ENCODE results near the gene BATF. TPM values are rescaled to one million over a fixed set of nuclear protein-coding genes. Genes with fewer than 3 reads are reported as not detected.

Gene BATF
- total RNA-seq, 5 donors from 2014 or later (not counting 1 experiment from before 2014, with no cell fraction given): 12.0 to 22.4 (median 19.2) TPM

DNA sequence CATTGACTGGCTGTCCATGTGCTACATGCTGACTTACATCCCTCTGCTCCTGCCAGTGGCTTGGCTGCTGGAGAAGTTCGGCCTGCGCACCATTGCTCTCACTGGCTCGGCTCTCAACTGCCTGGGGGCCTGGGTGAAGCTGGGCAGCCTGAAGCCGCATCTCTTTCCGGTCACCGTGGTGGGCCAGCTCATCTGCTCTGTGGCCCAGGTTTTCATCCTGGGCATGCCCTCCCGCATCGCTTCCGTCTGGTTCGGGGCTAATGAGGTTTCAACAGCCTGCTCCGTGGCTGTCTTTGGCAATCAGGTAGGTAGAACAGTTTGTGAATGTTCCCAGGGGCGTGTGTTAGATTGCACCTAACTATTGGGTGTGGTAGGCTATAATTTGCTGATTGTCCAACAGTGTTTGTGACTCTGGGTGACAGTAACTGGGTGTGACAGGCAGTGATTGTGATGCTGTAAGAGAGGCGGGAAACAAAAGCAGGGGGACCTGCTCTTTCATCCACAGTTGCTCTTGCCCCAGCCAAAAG is 57.1 kb downstream of the BATF start:
- no peaks in the 10 kb centered on the region for H3K9me3 Mint-ChIP-seq
- no peak overlapping the region for H3K27ac ChIP-seq (ENCODE audit: low read length)
- H3K4me1 Mint-ChIP-seq: peaks cover 4 to 11% (median 7%) of the 10 kb centered on the region in 3 donors
- peaks cover 0 to 2% of the 10 kb centered on the region in 2 experiments for H3K27me3 ChIP-seq (replicated peaks in 1 of 2; ENCODE audit: control insufficient read depth in 2 of 2, extremely low read depth in 1 of 2, insufficient read depth in 2 of 2, low read length in 1 of 2)
- peaks cover 7 to 26% of the 10 kb centered on the region in 2 experiments for H3K4me1 ChIP-seq (ENCODE audit: control insufficient read depth in 1 of 2, extremely low read depth in 1 of 2, insufficient read depth in 2 of 2, low read length in 2 of 2)
- 98% methylated on average over 9 of the region's 13 CpGs for WGBS (ENCODE audit: insufficient coverage)
- no peaks in the 10 kb centered on the region for H3K36me3 Mint-ChIP-seq
- no peak overlapping the region for H3K4me3 Mint-ChIP-seq
- H3K4me3 ChIP-seq (ENCODE audit: control insufficient read depth in 1 of 2, extremely low read depth in 1 of 2, low read length in 1 of 2): peak overlapping the region in 1 of 2 donors; percentile 74
- POLR2A ChIA-PET: no interaction called here
- H3K27ac Mint-ChIP-seq: no peak overlapping the region
- no peaks in the 10 kb centered on the region for H3K9me3 ChIP-seq
- CTCF ChIA-PET: interaction anchor here (0.5 to 4.9 kb wide), 4 partner anchors 75 to 833 kb away, joined by 3 to 89 read pairs (median 4); no protein-coding TSS in a partner anchor
- no peak for DNase-seq
- ATAC-seq (replicated peaks in 1 of 4): no peak
- no peaks in the 10 kb centered on the region for H3K36me3 ChIP-seq (ENCODE audit: control insufficient read depth in 2 of 2, extremely low read depth in 1 of 2, insufficient read depth in 1 of 2, low read length in 1 of 2)
- no peaks in the 10 kb centered on the region for H3K27me3 Mint-ChIP-seq

DNA sequence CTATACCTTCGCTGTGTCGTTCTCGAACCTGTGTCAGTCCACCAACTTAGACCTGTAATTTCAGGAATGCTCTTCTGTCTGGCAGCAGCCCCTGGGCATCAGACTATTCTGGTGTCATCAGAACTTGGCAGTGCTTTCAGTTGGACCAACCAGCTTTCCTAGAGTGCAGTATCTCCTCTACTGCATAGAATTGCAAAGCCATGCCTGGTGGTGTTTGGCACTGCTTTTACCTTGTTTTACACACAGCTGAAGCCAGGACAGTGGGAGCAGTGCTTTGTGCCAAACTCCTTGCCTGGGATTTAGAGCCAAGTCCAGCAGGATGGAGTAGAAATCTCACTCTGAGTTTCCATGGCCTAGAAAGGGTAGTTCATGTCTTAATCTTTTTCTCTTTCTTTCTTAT is 57.6 kb downstream of the BATF start:
- peaks cover 7 to 26% of the 10 kb centered on the region in 2 experiments for H3K4me1 ChIP-seq (ENCODE audit: control insufficient read depth in 1 of 2, extremely low read depth in 1 of 2, insufficient read depth in 2 of 2, low read length in 2 of 2)
- H3K9me3 ChIP-seq: no peaks in the 10 kb centered on the region
- Mint-ChIP-seq H3K36me3 (no peaks in the 10 kb centered on the region), H3K9me3 (no peaks in the 10 kb centered on the region), H3K27me3 (no peaks in the 10 kb centered on the region), H3K27ac (no peak overlapping the region), H3K4me1 (peaks cover 4 to 11% (median 7%) of the 10 kb centered on the region in 3 donors), H3K4me3 (no peak overlapping the region)
- ATAC-seq (replicated peaks in 1 of 4) (no peak), DNase-seq (no peak)
- ChIA-PET POLR2A (no interaction called here), CTCF (interaction anchor here (0.5 to 1.0 kb wide), 5 partner anchors 74 to 859 kb away, joined by 3 to 4 read pairs (median 3); no protein-coding TSS in a partner anchor)
- peaks cover 0 to 2% of the 10 kb centered on the region in 2 experiments for H3K27me3 ChIP-seq (replicated peaks in 1 of 2; ENCODE audit: control insufficient read depth in 2 of 2, extremely low read depth in 1 of 2, insufficient read depth in 2 of 2, low read length in 1 of 2)
- H3K36me3 ChIP-seq (ENCODE audit: control insufficient read depth in 2 of 2, extremely low read depth in 1 of 2, insufficient read depth in 1 of 2, low read length in 1 of 2): no peaks in the 10 kb centered on the region
- no peak overlapping the region for H3K4me3 ChIP-seq (ENCODE audit: control insufficient read depth in 1 of 2, extremely low read depth in 1 of 2, low read length in 1 of 2)
- 100% methylated on average over 3 of the region's 3 CpGs for WGBS (ENCODE audit: insufficient coverage)
- no peak overlapping the region for H3K27ac ChIP-seq (ENCODE audit: low read length)

DNA sequence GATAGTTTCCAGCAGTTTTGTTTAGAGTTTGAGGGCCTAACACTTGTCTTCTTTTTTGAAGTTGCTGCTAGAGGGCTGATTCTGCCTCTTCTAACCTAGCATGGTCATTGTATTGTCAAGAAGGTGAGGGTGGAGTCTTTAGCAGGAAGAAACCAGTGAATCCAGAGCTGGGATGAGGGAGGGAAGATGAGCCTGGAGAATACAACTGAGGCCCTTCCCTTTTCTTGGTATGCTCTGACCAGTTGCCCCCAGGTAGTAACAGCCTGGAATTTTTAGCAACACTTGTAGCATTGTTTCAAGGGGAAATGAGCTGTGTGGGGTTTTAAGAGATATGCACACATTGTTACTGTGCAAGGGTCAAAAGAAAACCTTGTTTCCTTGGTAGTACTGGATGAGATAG is 65.1 kb downstream of the BATF start:
- Mint-ChIP-seq H3K9me3 (no peaks in the 10 kb centered on the region), H3K4me3 (no peak overlapping the region), H3K36me3 (no peaks in the 10 kb centered on the region), H3K27me3 (no peaks in the 10 kb centered on the region), H3K4me1 (no peaks in the 10 kb centered on the region), H3K27ac (no peak overlapping the region)
- H3K4me1 ChIP-seq (ENCODE audit: control insufficient read depth in 1 of 2, extremely low read depth in 1 of 2, insufficient read depth in 2 of 2, low read length in 2 of 2): no peaks in the 10 kb centered on the region
- peaks cover 0 to 2% of the 10 kb centered on the region in 2 experiments for H3K27me3 ChIP-seq (replicated peaks in 1 of 2; ENCODE audit: control insufficient read depth in 2 of 2, extremely low read depth in 1 of 2, insufficient read depth in 2 of 2, low read length in 1 of 2)
- no peak overlapping the region for H3K4me3 ChIP-seq (ENCODE audit: control insufficient read depth in 1 of 2, extremely low read depth in 1 of 2, low read length in 1 of 2)
- CTCF ChIA-PET: no interaction called here
- DNase-seq: no peak
- POLR2A ChIA-PET: no interaction called here
- no peaks in the 10 kb centered on the region for H3K9me3 ChIP-seq
- no peaks in the 10 kb centered on the region for H3K36me3 ChIP-seq (ENCODE audit: control insufficient read depth in 2 of 2, extremely low read depth in 1 of 2, insufficient read depth in 1 of 2, low read length in 1 of 2)
- ATAC-seq (replicated peaks in 1 of 4): no peak
- no peak overlapping the region for H3K27ac ChIP-seq (ENCODE audit: low read length)

DNA sequence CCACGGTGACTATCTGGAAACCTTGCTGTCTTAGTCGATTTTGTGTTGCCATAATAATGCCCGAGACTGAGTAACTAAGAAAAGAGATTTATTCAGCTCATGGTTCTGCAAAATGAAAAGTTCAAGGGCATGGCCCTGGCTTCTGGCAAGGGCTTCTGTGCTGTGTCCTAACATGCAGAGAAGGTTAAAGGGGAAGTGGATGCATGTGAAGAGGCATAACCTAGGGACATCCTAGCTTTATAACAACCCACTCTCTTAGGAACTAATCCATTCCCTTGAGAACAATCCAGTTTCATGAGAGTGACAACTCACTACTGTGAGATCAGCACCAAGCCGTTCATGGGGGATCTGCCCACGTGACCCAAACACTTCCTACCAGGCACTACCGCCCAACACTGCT is 67.7 kb downstream of the BATF start:
- Mint-ChIP-seq H3K27me3 (no peaks in the 10 kb centered on the region), H3K36me3 (no peaks in the 10 kb centered on the region), H3K9me3 (no peaks in the 10 kb centered on the region), H3K4me1 (no peaks in the 10 kb centered on the region), H3K4me3 (no peak overlapping the region), H3K27ac (no peak overlapping the region)
- no peak overlapping the region for H3K27ac ChIP-seq (ENCODE audit: low read length)
- ATAC-seq (replicated peaks in 1 of 4): no peak
- WGBS (ENCODE audit: insufficient coverage): 93% methylated on average over 6 of the region's 6 CpGs
- no peaks in the 10 kb centered on the region for H3K4me1 ChIP-seq (ENCODE audit: control insufficient read depth in 1 of 2, extremely low read depth in 1 of 2, insufficient read depth in 2 of 2, low read length in 2 of 2)
- POLR2A ChIA-PET: interaction anchor here in 1 of 2 donors (0.6 kb wide), 1 partner anchor 22 kb away, joined by 3 read pairs; no protein-coding TSS in a partner anchor
- no peaks in the 10 kb centered on the region for H3K36me3 ChIP-seq (ENCODE audit: control insufficient read depth in 2 of 2, extremely low read depth in 1 of 2, insufficient read depth in 1 of 2, low read length in 1 of 2)
- DNase-seq: no peak
- no peak overlapping the region for H3K4me3 ChIP-seq (ENCODE audit: control insufficient read depth in 1 of 2, extremely low read depth in 1 of 2, low read length in 1 of 2)
- peaks cover 0 to 2% of the 10 kb centered on the region in 2 experiments for H3K27me3 ChIP-seq (replicated peaks in 1 of 2; ENCODE audit: control insufficient read depth in 2 of 2, extremely low read depth in 1 of 2, insufficient read depth in 2 of 2, low read length in 1 of 2)
- CTCF ChIA-PET: interaction anchor here in 1 of 2 donors (1.3 kb wide), 1 partner anchor 12 kb away, joined by 4 read pairs; no protein-coding TSS in a partner anchor
- H3K9me3 ChIP-seq: no peaks in the 10 kb centered on the region

DNA sequence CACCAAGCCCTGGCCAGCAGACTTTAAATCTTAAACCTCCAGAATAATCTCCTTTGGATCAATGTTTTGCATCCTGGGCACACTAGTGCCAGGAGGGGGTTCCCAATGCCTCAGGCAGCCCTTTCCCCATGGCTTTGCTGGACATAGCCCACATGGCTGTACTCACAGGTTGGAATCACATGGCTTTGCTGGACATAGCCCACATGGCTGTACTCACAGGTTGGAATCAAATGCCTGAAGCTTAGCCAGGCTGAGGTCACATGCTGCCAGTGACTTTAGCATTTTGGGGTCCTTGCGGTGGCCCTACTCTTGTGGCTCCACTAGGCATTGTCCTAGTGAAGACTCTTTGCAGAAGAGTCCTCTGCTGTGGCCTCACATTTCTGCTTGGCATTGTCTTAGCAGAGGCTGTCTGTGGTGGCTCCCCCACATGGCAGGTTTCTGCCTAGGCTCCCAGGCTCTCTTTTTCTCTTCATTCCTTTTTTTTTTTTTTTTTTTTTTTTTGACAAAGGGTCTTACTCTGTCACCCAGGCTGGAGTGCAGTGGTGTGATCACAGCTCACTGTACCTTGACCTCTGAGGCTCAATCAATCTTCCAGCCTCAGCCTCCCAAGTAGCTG is 69.2 kb downstream of the BATF start:
- no peak overlapping the region for H3K27ac ChIP-seq (ENCODE audit: low read length)
- H3K4me3 ChIP-seq (ENCODE audit: control insufficient read depth in 1 of 2, extremely low read depth in 1 of 2, low read length in 1 of 2): no peak overlapping the region
- no peaks in the 10 kb centered on the region for H3K36me3 Mint-ChIP-seq
- no peak overlapping the region for H3K4me3 Mint-ChIP-seq
- no peaks in the 10 kb centered on the region for H3K9me3 ChIP-seq
- peaks cover 0 to 2% of the 10 kb centered on the region in 2 experiments for H3K27me3 ChIP-seq (replicated peaks in 1 of 2; ENCODE audit: control insufficient read depth in 2 of 2, extremely low read depth in 1 of 2, insufficient read depth in 2 of 2, low read length in 1 of 2)
- no peaks in the 10 kb centered on the region for H3K9me3 Mint-ChIP-seq
- H3K36me3 ChIP-seq (ENCODE audit: control insufficient read depth in 2 of 2, extremely low read depth in 1 of 2, insufficient read depth in 1 of 2, low read length in 1 of 2): no peaks in the 10 kb centered on the region
- H3K4me1 Mint-ChIP-seq: no peaks in the 10 kb centered on the region
- ATAC-seq (replicated peaks in 1 of 4) (no peak), DNase-seq (no peak)
- H3K27ac Mint-ChIP-seq: no peak overlapping the region
- CTCF ChIA-PET: no interaction called here
- H3K27me3 Mint-ChIP-seq: no peaks in the 10 kb centered on the region
- POLR2A ChIA-PET: no interaction called here
- 100% methylated on average over 1 of the region's 1 CpG for WGBS (ENCODE audit: insufficient coverage)
- no peaks in the 10 kb centered on the region for H3K4me1 ChIP-seq (ENCODE audit: control insufficient read depth in 1 of 2, extremely low read depth in 1 of 2, insufficient read depth in 2 of 2, low read length in 2 of 2)

DNA sequence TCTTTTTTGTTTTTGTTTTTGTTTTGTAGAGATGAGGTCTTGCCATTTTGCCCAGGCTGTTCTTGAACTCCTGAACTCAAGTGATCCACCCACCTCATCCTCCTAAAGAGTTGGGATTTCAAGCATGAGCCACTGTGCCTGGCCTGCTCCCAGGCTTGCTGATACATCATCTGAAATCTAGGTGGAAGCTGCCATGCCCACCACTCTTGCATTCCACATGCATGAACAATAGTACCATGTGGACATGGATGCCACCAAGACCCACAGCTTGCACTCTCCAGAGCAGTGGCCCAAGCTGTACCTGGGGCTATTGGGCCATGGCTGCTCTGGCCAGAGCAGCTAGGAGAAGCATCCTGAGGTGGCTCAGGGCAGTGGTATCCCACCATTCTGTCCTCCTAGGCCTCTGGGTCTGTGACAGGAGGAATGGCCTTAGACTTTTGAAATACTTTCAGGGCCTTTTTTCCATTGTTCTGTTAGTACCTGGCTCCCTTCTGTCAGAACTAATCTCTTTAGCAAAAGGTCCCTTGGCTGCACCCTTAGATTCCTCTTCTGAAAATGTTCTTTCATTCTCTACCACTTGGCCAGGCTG is 69.8 kb downstream of the BATF start:
- H3K36me3 Mint-ChIP-seq: no peaks in the 10 kb centered on the region
- Histone ChIP-seq H3K36me3 (ENCODE audit: control insufficient read depth in 2 of 2, extremely low read depth in 1 of 2, insufficient read depth in 1 of 2, low read length in 1 of 2) (no peaks in the 10 kb centered on the region), H3K27ac (ENCODE audit: low read length) (no peak overlapping the region), H3K27me3 (replicated peaks in 1 of 2; ENCODE audit: control insufficient read depth in 2 of 2, extremely low read depth in 1 of 2, insufficient read depth in 2 of 2, low read length in 1 of 2) (peaks cover 0 to 2% of the 10 kb centered on the region in 2 experiments), H3K4me1 (ENCODE audit: control insufficient read depth in 1 of 2, extremely low read depth in 1 of 2, insufficient read depth in 2 of 2, low read length in 2 of 2) (no peaks in the 10 kb centered on the region), H3K9me3 (no peaks in the 10 kb centered on the region), H3K4me3 (ENCODE audit: control insufficient read depth in 1 of 2, extremely low read depth in 1 of 2, low read length in 1 of 2) (no peak overlapping the region)
- ATAC-seq (replicated peaks in 1 of 4) (no peak), DNase-seq (no peak)
- H3K9me3 Mint-ChIP-seq: no peaks in the 10 kb centered on the region
- H3K4me3 Mint-ChIP-seq: no peak overlapping the region
- ChIA-PET CTCF (no interaction called here), POLR2A (no interaction called here)
- H3K27me3 Mint-ChIP-seq: no peaks in the 10 kb centered on the region
- H3K4me1 Mint-ChIP-seq: no peaks in the 10 kb centered on the region
- H3K27ac Mint-ChIP-seq: no peak overlapping the region
